ENCODE results near the gene ACY1.
A peak's percentile ranks its signal among the peaks of the same experiment; 100 is the strongest.

Gene ACY1

GRCh38 chr3:51937611-51938450, 45.5 kb upstream of the ACY1 start:
- no peak for TF ChIP-seq CTCF (IDR thresholded peaks at IDR 0.05; ENCODE audit: low read depth, low read length)
- DNase-seq, result no peak
- H3K36me3 ChIP-seq, result peaks cover 52% of the 10 kb centered on the region
- no peaks in the 10 kb centered on the region for H3K27me3 ChIP-seq (ENCODE audit: insufficient read depth, low read depth, severe bottlenecking)
- H3K4me3 ChIP-seq (ENCODE audit: low read depth, low read length), result no peak overlapping the region
- no peaks in the 10 kb centered on the region for H3K9me3 ChIP-seq (ENCODE audit: severe bottlenecking)
- no peak overlapping the region for H3K27ac ChIP-seq

GRCh38 chr3:51938780-51939425, 44.4 kb upstream of the ACY1 start:
- Histone ChIP-seq H3K4me3 (ENCODE audit: low read depth, low read length) (no peak overlapping the region), H3K27ac (no peak overlapping the region), H3K27me3 (ENCODE audit: insufficient read depth, low read depth, severe bottlenecking) (no peaks in the 10 kb centered on the region), H3K36me3 (peaks cover 44% of the 10 kb centered on the region), H3K9me3 (ENCODE audit: severe bottlenecking) (no peaks in the 10 kb centered on the region)
- TF ChIP-seq CTCF (IDR thresholded peaks at IDR 0.05; ENCODE audit: low read depth, low read length), result no peak
- no peak for DNase-seq

DNA sequence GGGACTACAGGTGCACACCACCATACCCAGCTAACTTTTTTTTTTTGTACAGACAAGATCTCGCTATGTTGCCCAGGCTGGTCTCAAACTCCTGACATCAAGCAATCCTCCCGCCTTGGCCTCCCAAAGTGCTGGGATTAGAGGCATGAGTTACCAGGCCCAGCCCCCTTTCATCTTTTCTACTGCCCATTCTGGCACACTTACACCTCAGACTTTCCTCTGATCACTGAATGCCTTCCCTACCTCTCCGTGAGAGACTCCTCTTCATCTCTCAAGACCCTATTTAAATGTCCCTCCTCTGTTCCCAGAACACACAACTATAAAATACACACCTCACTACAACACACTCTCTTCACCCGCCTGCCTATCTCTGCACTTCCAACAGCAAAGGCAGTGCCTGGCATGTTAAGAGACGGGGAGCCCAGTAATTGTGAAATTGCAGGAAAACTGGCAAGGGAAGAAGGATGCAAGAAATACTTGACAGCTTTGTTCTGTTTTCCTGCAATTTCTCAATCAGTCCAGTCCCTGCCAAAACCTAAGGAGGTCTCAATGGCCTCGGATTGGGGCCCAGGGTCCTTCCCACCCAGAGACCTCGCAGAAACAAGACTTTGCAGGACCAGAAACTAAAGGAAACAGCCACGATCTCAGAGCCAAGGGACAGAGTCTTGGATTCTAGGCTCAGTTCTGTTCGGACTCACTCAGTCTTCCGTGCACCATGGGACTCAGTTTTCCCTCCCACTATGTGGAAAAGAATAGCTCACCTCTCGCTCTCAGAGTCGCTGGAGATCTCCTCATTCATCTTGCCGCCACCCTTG, 42.5 kb upstream of the ACY1 start:
- Histone ChIP-seq H3K27ac (peak overlapping the region; percentile 47), H3K9me3 (ENCODE audit: severe bottlenecking) (no peaks in the 10 kb centered on the region), H3K36me3 (peaks cover 35% of the 10 kb centered on the region), H3K4me3 (ENCODE audit: low read depth, low read length) (peak overlapping the region; percentile 81), H3K27me3 (ENCODE audit: insufficient read depth, low read depth, severe bottlenecking) (no peaks in the 10 kb centered on the region)
- DNase-seq, result no peak
- TF ChIP-seq CTCF (IDR thresholded peaks at IDR 0.05; ENCODE audit: low read depth, low read length), result no peak

GRCh38 chr3:51941463-51941797, 41.9 kb upstream of the ACY1 start:
- no peak for TF ChIP-seq CTCF (IDR thresholded peaks at IDR 0.05; ENCODE audit: low read depth, low read length)
- Histone ChIP-seq H3K27ac (peak overlapping the region; percentile 47), H3K36me3 (peaks cover 29% of the 10 kb centered on the region), H3K4me3 (ENCODE audit: low read depth, low read length) (peak overlapping the region; percentile 81), H3K27me3 (ENCODE audit: insufficient read depth, low read depth, severe bottlenecking) (no peaks in the 10 kb centered on the region), H3K9me3 (ENCODE audit: severe bottlenecking) (no peaks in the 10 kb centered on the region)
- DNase-seq, result no peak

DNA sequence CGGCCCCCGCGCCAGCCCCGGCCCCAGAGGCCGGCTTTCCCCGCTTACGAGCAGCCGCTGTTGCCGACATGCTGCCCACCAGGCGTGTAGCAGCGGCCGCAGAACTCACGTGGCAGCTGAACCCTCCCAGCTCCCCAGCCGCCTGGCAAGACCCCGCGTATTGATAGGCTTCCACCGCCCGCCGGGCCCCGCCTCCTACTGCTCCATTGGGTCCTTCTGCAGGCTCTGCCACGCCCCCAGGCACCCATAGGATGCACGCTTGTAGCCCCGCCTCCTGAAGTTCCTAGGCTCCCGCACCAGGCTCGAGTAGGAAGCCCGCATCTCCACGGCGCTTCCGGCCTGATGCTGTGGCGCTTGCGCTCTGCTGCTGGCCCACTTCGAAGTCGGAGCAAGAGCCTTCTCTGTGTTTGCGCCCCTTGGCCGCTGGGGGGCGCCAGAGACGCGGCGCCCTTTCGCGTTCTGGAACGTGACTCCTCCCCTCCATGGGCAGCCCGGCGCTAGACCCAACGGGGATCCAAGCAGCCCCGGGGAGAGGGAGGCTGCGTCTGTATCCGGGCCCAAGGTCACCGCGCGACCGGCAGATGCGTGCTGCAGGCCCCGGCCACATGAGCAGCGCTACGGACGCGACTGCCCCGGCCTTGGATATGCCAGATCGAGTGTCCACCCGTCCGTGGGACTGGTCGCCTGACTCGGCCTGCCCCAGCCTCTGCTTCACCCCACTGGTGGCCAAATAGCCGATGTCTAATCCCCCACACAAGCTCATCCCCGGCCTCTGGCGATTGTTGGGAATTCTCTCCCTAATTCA, 41.3 kb upstream of the ACY1 start, which contains the start of the genes PARP3 and RRP9:
TSS of gene PARP3 (plus strand) at position 566 of the 805 bp plus-strand sequence. CDS start 993 bp downstream, outside the sequence.
TSS of gene RRP9 (minus strand) at position 107 of the 805 bp plus-strand sequence. CDS start at position 70, 37 bp downstream.
- peak; percentile 100 for DNase-seq
- no peaks in the 10 kb centered on the region for H3K9me3 ChIP-seq (ENCODE audit: severe bottlenecking)
- H3K27ac ChIP-seq, result peak within 1 kb of the TSS; percentile 88
- H3K4me3 ChIP-seq (ENCODE audit: low read depth, low read length), result peak within 1 kb of the TSS; percentile 81
- no peaks in the 10 kb centered on the region for H3K27me3 ChIP-seq (ENCODE audit: insufficient read depth, low read depth, severe bottlenecking)
- H3K36me3 ChIP-seq, result peaks cover 25% of the 10 kb centered on the region
- peak; percentile 96 for TF ChIP-seq CTCF (IDR thresholded peaks at IDR 0.05; ENCODE audit: low read depth, low read length)
